ENCODE data around the gene MTA1. TPM values are rescaled to one million over a fixed set of nuclear protein-coding genes. Genes with fewer than 3 reads are reported as not detected.

The MTA1 gene
- total and polyA plus RNA-seq, 10 of the 15 experiments (the other 5 are each of a cell fraction or from before 2014, with no cell fraction given), result 0.14 to 162 (median 30.6) TPM

DNA sequence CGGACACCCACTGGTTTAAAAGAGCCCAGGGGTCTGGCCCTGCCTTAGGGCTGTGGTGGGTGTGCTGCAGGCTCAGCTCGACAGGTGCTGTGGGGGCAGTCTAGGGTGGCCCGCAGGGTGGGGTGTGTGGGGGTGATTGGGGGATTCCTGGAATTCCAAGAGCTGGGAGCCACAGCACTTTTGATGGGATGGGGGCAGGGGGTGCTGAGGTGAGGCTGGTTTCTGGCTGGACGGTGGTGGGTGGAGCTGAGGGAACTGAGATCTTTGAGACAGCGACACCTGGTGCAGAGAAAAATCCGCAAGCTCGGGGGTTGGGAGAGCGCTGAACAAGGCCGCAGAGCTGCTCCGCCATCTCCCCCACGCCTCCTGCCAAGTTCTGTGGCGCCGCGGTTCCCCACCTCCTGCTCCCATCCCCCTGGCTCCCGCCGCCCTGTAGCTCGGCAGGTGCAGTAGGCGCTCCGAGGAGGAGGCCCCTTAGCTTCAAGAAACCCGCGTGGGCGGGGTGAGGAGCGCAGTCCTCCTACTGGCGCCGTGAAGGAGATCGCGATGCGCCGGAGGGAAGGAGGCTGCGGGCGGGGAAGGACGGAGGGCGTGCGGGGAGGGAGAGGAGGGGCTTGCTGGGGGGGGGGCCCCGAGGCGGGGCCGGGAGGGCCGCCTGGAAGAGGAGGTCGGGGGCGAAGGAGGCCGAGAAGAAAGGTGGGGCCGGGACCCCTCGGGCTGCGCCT lies 70.1 kb downstream of the MTA1 start (continued):
- TF ChIP-seq, protein P1, sequence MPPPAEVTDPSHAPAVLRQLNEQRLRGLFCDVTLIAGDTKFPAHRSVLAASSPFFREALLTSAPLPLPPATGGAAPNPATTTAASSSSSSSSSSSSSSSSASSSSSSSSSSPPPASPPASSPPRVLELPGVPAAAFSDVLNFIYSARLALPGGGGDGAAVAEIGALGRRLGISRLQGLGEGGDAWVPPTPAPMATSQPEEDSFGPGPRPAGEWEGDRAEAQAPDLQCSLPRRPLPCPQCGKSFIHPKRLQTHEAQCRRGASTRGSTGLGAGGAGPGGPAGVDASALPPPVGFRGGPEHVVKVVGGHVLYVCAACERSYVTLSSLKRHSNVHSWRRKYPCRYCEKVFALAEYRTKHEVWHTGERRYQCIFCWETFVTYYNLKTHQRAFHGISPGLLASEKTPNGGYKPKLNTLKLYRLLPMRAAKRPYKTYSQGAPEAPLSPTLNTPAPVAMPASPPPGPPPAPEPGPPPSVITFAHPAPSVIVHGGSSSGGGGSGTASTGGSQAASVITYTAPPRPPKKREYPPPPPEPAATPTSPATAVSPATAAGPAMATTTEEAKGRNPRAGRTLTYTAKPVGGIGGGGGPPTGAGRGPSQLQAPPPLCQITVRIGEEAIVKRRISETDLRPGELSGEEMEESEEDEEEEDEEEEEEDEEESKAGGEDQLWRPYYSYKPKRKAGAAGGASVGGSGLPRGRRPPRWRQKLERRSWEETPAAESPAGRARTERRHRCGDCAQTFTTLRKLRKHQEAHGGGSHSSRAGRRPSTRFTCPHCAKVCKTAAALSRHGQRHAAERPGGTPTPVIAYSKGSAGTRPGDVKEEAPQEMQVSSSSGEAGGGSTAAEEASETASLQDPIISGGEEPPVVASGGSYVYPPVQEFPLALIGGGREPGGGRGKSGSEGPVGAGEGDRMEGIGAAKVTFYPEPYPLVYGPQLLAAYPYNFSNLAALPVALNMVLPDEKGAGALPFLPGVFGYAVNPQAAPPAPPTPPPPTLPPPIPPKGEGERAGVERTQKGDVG (CRISPR knock-in tag; IDR thresholded peaks at IDR 0.05), result no peak
- TF ChIP-seq NFYA (IDR thresholded peaks at IDR 0.05; ENCODE audit: borderline replicate concordance, low read depth, low read length), result no peak
- TF ChIP-seq STAT3 (IDR thresholded peaks at IDR 0.05; ENCODE audit: low read depth, low read length), result no peak
- TF ChIP-seq ZNF687 (IDR thresholded peaks at IDR 0.05), result no peak; the same call in 1 of the 2 replicates
- no peak for TF ChIP-seq ATF7 (IDR thresholded peaks at IDR 0.05; ENCODE audit: low read depth)
- no peak for TF ChIP-seq SIX5 (IDR thresholded peaks at IDR 0.05; ENCODE audit: low read depth, low read length, severe bottlenecking)
- TF ChIP-seq POLR2A (IDR thresholded peaks at IDR 0.05; ENCODE audit: low read depth, low read length), result peak; percentile 50
- peak; percentile 62 for TF ChIP-seq HDGF (IDR thresholded peaks at IDR 0.05)
- no peak for TF ChIP-seq ATF2 (IDR thresholded peaks at IDR 0.05; ENCODE audit: low read length)
- TF ChIP-seq RAD21 (IDR thresholded peaks at IDR 0.05; ENCODE audit: insufficient read depth, low read depth, low read length), result peak; percentile 28; the same call in 1 of the 2 replicates
- no peak for TF ChIP-seq SREBF2 (IDR thresholded peaks at IDR 0.05; ENCODE audit: low read length)
- no peak for TF ChIP-seq RUNX3 (IDR thresholded peaks at IDR 0.05; ENCODE audit: low read length)
- no peak for TF ChIP-seq TBL1XR1 (IDR thresholded peaks at IDR 0.05; ENCODE audit: low read depth, low read length)
- TF ChIP-seq ZBED1 (IDR thresholded peaks at IDR 0.05; ENCODE audit: borderline replicate concordance), result no peak
- no peak for TF ChIP-seq MYB (IDR thresholded peaks at IDR 0.05; ENCODE audit: borderline replicate concordance, low read depth, low read length)
- TF ChIP-seq CREM (IDR thresholded peaks at IDR 0.05; ENCODE audit: low read depth), result no peak; the same call in none of the 2 replicates
- peak; percentile 79 for TF ChIP-seq CHD2 (IDR thresholded peaks at IDR 0.05; ENCODE audit: borderline replicate concordance, low read depth, low read length)
- no peak; the same call in 1 of the 2 replicates for TF ChIP-seq SIN3A (IDR thresholded peaks at IDR 0.05; ENCODE audit: low read depth, low read length)
- TF ChIP-seq EZH2 (IDR thresholded peaks at IDR 0.05; ENCODE audit: borderline replicate concordance, control insufficient read depth, low read depth, low read length), result no peak
- TF ChIP-seq, protein P2, sequence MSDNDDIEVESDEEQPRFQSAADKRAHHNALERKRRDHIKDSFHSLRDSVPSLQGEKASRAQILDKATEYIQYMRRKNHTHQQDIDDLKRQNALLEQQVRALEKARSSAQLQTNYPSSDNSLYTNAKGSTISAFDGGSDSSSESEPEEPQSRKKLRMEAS (IDR thresholded peaks at IDR 0.05; ENCODE audit: low read depth, low read length), result 0 out of 2 replicates have a peak, but pooled peaks have one; percentile 27
- TF ChIP-seq RBBP5 (conservative IDR thresholded peaks at IDR 0.05), result no peak
- no peak for TF ChIP-seq POU2F2 (IDR thresholded peaks at IDR 0.05; ENCODE audit: borderline replicate concordance, low read depth, low read length)
